ENCODE data around the gene CDH23. TPM values are rescaled to one million over a fixed set of nuclear protein-coding genes. Genes with fewer than 3 reads are reported as not detected.

The CDH23 gene
- total and polyA plus RNA-seq, 2 of the 8 experiments (the other 6 are each of a cell fraction or from before 2014, with no cell fraction given): 1.9 to 4.9 TPM

DNA sequence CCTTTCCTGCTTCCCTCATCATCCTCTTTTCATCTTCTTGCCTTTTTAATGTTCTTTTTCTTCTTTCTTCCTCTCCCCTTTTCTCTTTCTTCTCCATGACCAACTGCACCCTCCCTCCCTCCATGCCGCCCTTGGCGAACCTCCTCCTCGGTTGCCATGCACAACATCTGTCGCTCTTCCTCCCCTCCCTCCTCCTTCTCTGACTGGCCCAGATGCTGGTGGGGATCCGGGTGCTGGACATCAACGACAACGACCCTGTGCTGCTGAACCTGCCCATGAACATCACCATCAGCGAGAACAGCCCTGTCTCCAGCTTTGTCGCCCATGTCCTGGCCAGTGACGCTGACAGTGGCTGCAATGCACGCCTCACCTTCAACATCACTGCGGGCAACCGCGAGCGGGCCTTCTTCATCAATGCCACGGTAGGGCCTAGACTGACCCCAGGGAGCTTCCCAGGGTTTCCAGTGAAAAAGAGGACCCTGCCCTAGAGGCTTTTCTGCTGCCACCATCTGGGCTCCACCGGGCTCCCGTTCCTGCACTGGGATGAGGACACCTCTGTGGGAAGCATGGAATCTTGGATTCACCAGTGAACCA is 388.1 kb downstream of the CDH23 start (continued):
- TF ChIP-seq SIX5 (IDR thresholded peaks at IDR 0.05; ENCODE audit: low read depth, low read length): no peak
